Kidney glomerular epithelial cell (primary cell): ENCODE results near the gene SORCS2.

Experiments used
- DNase-seq: peaks from one replicate; lab custom pipeline; 2025; lab: John Stamatoyannopoulos, UW

SORCS2 gene

DNA sequence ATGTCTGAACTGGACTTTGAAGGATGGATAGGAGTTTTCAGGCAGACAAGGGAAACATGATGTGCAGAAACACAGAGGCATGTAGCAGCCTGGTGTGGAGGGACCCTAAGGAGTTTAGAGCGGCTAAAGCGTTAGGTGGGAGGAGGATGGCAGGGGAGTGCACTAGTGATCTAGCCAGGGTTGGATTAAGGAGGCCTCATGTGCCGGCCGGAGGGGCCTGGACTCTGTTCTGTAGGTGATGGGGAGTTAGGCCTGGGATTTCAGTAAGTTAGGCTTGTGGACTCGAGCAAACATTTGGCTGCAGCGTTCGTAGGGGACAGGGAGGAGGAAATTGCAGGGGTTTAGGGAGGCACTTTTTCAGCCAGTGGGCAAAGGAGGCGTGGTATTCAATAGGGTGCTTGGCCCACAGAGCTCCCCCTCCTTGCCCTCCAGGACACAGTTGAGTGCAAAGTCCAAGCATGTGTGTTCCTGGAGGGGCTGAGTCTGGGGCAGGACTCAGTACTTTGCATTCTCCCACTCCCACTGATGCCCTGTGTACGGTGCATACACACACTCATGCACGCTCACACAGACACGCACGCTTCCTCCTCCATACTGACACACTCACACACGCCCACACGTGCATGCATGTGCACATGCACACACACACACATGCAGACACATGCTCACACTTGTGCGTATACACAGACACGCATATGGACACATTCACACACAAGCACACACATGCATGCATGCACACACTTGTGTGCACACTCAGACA is 223.8 kb downstream of the SORCS2 start:
- no peak for DNase-seq

DNA sequence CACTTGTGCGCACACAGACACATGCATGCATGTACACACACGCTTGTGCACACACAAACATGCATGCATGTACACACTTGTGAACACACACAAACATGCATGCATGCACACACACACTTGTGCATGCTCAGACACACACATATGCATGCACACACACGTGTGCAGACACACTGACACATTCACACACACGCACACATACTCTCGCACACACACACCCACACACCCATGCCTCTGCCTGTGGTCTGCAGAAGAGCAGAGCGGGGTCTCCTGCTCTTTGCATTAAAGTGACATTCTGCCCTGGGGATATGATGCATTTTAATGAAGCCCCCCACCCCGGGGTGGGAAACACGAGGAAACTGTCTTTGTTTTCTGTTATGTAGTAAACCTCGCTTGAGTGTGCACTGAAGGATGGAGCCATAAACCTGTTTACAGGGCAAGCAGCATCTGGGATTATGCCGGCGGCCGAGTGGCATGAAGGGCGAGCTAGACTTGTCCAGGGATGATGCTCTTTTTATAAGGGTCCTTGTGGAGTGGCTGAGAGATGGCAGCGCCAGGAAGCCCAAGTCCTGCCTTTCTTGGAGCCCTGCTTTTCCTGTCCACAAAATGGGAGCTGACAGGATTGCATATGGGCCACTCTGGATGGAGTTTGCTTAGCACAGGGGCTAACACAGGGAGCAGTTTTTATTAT is 224.6 kb downstream of the SORCS2 start:
- no peak for DNase-seq

DNA sequence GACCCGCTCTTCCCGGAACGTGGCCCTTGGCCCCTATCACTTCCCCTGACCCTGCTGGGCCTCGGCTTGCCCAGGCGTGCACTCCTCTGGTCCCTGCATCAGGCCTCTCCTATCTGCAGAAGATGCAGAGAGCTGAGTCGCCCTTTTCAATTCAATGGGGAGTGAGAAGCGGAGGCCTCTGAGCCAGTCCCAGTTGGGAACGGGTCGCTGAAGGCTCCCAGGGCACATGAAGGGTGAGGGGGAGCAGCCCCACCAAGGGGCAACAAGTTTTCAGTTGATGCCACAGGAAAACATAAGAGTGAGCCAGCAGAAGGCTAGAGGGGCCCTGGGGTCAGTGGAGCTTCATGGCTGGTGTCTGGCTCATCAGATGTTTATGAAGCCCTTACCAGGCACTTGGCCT is 225.3 kb downstream of the SORCS2 start:
- no peak for DNase-seq

DNA sequence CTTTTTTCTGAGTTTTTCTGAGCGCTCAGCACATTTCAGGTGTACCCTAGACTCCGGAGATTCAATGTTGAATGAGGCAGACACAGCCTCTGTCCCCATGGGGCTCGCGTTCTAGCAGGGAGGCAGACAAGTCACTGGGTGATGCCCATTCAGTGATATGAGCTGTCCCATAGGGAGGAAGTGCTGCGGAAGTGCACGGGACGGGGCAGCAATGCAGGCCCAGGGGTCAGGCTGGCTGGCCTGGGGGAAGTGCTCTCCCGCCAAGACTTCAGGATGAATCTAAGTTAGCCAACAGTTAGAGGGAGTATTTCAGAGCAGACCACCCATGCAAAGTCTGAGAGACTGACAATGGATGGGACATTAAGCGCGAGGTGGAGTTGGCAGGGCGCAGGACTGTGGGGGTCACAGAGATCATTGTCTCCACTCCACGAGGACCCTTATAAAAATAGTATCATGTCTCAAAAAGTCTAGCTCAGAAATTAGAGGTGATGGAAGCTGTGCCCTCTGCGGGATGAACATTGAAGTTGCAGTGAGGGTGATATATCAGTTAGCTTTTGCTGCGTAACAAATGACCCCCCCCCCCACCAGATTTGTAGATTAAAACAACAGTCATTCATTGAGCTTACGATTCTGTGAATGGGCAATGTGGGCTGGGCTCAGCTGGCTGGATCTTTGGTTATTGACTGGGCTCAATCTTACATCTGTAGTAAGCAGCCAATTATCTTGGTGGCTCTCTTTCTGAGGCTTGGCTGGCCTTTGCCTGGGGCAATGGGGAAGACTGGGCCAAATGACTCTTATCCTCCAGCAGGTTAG is 226.0 kb downstream of the SORCS2 start:
- DNase-seq: no peak

DNA sequence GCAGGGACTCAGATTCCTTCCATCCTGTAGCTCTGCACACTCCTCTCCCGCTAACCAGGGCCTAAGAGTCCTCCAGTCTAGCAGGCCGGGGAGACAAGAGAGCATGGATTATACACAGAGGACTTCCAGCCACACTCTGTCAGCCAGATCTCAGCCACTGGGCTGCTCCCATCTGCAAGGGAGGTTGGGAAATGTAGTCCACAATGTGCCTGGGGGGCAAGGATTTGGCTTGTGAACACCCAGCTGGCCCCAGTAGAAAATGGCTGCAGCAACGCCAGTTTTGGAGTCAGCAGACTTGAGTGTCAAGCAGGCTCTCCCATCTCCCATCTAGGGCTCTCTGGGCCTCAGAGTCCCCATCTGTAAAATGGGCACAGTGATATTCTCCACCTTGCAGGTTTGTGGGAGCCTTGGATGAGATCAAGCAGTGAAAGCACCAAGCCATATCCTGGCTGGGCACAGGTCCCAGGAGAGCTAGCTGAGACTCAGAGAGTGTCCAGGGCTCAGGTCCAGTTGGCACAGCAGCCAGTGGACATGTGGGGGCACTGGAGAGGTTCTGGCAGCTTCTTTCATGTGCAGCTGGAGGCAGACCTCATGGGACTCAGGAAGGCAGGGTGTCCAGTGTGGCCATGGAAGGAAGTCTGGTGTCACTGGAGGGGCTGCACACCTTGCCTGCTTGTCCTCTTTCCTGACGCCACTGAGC is 227.8 kb downstream of the SORCS2 start:
- no peak for DNase-seq

DNA sequence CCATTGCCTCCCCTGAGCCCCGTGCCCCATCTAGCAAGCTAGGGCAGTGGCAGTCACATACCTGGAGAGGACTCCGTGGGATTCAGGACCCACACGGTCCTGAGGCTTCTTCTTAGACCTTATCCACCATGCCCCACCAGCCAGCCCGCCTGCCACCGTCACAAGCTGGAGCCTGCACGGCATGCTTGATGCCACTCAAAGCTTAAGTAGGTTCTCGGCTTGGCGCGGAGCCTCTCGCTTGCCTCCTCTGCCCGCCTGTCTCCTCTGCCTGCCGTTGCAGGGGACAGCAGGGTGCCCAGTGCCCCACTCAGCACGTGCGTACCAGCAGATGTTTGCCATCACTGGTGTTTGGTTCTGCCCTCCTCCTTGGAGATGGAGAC is 228.3 kb downstream of the SORCS2 start:
- no peak for DNase-seq

DNA sequence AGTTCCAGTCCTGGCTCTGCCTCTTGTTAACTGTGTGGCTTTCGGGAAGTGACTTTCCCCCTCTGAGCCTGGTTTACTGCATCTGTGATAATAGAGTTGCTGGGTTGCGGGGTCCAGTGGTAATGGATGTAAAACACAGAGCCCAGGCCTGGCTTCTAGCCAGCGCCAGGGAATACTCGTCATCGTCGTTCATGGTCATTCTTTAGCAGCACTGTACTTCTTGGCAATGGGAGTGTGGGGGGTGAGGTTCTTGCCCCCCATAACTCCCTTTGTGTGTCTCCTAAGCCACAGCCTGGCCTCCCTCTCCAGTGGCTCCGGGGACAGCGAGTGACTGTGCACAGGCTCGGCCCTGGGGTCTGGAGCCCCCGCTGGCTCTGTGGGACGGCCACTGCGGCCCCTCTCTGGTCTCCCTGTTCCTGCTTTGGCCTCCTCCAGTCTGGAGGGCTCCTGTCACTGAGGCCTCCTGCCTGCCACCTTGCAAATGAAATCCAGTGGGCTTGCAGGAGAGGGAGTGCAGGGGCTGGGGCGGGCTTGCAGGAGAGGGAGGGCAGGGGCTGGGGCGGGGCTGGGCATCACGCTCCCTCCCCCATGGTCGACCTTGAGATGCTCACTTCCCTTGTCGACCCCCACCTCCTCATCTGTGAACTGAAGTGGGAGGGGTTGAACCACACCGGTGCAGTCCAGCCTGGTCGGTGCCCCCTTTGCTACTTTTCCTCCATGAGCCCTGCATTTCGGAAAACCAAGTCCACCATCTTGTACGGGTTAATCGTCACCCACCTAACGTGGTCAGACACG is 229.2 kb downstream of the SORCS2 start:
- DNase-seq: no peak

DNA sequence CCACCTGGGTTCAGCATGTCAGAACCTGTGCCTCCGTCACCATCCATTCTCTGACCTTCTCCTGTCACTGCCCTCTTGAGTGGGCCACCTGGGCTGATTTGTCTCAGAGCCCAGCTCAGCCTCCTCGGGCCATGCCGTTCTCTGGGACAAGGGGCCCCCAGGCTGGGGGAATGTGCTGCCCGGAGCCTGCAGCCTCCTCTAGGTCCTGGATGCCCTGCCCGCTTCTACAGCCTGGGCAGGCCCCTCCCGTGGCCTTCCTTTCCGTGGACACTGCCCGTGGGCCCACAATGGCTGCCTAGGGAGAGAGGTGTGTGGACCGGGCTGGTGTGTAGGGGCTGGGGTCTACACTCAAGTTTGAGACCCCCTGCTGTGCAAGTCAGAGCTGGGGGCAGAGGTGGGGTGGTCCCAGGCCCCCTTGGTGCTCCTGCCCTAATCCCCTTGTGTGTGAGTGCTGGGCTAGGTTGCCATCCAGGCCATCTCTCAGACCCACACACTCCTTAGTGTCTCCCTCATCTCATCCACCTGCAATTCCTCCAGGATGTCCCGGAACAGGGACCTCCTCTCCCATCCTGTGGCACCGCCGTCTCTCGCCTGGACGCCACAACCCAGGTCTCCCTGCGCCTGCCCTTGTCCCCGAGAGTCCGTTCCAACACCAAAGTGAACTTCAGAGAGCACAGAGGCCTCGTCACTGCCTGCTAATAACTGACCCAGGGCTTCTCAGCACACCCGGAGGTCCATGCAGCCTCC is 230.0 kb downstream of the SORCS2 start:
- DNase-seq: no peak

DNA sequence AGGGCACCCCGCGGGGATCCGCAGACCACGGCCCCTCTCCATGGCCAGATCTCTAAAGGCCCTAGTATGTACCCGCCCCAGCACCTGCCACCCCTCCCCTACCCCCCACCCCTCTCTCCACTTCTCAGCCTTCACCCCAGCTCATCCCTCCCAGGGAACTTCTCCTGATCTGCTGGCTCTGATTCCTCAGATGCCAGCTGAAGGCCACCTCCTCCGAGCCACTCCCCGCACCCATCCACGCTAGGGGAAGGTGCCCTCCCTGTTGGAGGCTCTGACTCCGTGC is 230.5 kb downstream of the SORCS2 start:
- DNase-seq: no peak

DNA sequence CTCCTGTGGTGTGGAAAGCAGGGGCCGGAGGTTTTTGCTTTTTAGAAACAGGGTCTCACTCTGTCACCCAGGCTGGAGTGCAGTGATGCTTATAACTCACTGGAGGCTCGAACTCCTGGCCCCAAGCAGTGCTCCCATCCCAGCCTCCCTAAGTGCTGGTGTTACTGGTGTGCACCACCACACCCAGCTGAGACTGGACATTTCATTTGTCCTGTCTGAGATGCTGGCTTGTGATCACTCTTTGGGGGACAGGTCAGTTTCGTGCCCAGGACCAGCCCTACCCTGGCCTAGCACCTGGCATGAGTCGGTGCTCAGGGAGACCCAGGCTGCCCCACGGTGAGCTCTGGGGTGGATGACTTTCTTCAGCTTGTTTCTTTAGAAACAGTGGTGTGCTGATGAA is 231.1 kb downstream of the SORCS2 start:
- DNase-seq: no peak

DNA sequence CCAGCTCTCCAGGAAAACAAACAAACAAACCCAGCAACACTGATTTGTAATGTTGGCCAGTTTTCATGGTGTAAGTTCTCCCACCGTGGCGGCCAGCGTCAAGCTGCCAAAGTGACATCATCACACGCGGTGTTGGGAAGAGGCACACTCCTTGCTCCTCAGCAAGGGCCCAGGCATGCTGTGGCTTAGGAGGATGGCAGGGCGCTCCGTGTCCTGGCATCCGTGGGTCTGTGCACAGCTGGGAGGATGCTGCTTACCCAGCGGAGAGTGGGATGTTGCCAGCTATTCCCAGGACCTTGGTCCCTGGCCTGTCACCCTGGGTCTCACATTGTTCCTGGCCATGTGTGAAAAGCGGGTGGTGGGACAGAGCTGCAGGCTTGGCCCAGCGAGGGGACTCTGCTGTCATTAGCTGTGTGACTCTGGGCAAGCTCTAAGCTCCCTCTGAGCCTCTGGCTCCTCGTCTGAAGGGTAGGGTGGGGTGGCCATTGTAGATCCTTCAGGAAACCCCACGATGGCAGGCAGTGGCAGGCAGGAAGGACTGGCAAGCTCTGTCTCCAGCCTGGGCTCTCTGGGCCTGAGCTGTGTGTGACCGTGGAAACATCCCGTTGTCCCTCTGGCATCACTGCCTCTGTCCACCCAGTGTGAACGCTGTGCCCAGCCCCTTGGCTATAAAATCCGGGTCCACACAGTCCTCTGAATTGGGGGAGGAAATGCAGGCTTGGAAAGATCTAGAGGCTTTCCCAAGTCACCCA is 231.6 kb downstream of the SORCS2 start:
- DNase-seq: no peak

DNA sequence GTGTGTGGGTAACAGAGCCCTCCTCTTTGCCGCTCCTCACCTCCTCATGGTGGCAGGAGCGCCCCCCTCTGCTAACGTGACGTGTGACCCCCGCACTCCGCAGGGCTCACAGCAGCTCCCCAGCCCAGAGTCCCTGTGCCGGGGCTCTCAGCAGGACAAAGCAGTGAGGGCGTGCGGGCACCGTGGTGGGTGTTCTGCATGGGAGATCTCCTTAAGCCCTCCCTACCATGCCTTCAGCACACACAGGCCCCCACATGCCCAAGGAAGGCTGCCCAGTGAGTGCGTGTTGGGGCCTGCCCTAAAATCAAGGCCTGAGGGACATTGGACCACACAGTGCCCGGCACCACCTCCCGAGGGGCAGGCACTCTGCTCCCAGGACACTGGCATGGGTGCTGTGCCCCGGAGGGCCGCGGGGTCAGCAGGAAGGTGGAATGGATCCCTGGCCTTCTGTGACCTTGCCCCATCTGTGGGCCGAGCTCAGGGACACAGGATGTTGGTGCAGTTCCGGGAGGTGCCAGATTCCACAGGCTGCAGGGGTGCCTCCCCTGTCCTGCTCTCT is 232.3 kb downstream of the SORCS2 start:
- no peak for DNase-seq

DNA sequence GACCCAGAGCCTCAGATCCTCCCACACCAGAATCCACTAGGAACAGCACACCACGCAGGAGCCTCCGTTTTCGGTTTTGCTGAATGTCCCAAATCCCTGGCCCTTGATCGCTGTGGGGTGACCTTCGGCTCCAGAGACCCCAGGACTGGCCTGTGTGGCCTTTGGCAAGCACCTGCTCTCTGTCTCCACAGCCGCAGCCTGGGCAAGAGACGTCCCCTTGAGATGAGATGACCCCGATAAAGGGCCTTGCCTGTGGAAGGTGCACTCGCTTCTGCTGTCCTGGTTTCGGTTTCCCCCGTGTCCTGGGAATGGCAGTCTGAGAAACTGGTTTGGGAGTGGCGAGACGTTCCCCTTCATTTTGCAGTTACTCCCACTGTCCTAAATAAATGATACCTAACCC is 232.8 kb downstream of the SORCS2 start:
- DNase-seq: no peak

DNA sequence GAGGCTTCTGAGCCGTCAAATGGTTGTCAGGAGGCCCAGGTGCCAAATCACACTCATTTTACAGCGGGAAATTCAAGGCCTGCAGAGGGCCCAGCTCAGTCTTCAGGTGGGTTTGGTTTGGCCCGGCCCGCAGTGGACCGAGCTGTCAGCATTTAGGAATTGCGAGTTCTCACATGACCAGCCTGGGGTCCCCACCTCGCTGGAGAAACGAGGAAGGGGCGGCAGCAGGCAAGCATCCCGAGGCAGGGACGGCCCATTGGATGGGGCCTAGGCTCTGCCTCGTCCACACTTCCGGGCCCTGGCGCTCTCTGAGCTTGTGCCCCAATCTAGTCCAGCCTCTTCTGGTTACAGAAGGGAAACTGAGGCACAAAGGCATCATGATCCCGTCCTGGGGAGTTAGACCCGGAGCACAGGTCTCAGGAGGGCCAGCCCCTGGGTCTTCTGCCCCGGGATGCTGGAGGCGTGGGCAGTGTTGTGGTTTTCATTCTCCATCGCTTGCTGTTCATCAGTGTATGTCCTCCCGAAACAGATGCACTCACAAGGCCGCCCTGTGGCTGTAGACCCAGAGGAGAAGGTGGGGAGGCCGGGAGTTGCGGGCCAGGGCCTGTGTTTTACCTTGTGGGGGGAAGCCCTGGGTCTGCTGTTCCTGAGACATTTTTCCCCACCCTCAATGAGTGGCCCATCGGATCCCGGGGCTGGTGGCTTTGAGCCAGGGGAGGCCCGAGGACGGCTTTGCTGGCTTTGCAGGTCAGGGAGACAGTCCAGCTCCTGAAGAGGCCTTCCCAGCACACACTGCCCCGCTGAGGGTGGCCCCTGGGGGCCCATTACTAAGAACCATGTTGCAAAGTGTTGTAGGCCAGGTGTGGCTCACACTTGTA is 233.5 kb downstream of the SORCS2 start:
- no peak for DNase-seq

DNA sequence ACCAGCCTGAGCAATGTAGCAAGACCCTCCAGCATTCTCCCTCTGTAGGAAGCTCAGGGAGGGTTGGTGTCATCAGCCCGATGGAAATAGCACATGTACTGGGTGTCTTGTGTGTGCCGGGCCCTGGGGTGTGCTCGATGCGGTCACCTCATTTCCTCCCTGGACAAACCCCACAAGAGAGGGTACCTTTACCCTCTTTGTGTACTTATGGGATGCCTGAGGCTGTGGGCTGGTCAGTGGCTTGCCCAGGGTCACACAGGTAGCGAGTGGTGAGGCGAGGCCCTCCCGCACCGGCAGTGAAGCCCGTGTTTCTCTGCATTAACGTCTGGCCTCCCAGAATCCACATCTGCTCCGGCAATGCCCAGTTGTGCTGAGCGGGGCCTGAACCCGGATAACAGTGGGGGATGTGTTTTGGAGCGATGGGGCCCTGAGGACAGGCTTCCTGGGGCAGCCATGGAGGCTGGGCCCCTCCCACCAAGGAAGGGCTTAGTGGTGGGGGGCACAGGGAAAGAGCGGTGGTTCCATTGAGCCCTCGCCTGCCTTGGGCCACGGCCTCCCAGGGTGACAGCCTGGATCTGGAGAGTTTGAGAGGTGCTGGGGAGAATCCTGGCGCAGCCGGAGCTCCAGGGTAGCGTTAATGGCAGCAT is 234.3 kb downstream of the SORCS2 start:
- no peak for DNase-seq

DNA sequence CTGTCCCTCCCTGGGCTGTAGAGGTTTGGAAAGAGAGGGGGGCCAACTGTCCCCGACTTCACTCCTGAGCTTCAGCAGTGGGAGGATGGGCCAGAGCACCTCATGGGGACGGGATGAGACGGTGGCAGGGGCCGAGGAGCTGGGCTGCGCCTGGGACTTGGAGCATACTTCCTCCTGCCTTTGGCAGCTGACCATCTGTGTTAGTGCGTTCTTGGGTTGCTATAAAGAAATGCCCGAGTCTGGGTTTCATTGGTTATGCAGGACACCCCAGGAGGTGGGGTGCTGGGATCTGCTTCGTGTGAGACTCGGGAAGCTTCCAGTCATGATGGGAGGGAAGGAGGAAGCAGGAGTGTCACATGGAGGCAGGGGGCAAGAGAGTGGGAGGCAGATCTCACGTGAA is 235.0 kb downstream of the SORCS2 start:
- no peak for DNase-seq

DNA sequence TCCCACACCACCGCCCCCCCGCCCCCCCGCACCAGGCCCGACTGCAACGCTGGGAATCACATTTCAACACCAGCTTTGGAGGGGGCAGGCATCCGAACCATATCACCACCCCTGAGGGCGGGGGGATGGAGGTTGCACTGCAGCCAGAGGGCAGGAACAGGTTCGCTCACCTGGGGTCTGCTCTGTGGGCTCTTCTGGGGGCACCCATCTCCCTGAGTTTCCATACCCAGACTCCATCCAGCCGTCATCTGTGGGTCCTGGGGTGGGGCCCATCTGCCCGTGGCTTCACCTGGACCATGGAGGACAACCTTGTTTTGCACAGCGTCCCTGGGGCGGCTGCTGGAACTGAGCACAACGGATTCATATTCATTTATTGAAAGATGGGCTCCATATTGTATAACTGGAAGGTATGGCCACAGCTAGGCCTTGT is 235.5 kb downstream of the SORCS2 start:
- DNase-seq: no peak

DNA sequence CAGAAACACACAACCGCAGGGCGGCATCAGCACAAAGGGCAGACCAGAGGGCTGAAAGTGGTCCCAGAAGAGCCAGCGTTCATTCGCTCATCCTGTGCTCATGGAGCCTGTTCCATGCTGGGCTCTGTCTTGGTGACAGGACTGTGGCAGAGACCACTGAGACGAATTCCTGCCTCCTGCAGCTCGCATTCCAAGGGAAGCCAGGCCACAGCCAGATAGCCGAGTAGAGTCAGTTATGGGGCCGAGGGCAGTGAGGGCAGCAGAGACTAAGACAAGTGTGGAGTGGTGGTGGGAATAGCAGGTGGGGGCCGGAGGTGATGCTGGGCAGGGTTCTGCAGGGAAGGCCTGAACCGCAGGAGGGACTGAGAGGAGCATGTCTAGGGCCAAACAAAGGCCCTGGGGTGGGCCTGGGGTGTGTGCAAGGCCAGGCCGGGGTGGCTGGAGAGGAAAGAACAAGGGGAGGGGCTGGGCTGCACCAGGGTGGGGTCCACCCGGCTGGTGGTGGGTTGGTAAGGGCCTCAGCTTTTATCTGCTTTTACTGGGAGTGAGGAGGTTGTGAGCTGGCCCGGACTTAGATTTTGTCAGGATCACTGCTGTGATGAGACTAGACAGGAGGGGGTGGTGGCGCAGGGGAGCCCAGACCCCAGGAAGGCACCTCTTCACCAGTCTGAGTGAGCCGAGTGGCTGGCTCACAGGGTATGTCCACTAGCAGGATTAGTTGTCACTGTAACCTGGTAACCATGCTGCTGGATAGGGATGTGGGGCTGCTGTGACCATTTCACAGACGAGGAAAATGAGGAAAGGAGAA is 236.1 kb downstream of the SORCS2 start:
- DNase-seq: no peak
